Erythroblast (primary cell): ENCODE data around the gene EXOSC5.

ENCODE experiments used
- GATA1 ChIP-seq: IDR thresholded peaks from 2 replicates; pipeline ENCODE4 v1.6.1; 2011; ENCODE audit warnings: low read depth, mild to moderate bottlenecking, control low read depth, low read length, moderate library complexity
- POLR2A ChIP-seq: IDR thresholded peaks from 2 replicates; pipeline ENCODE4 v1.6.1; 2011; ENCODE audit warnings: mild to moderate bottlenecking, low read length

GRCh38 chr19:41422456-41422855, 25.3 kb upstream of the EXOSC5 start:
- TF ChIP-seq POLR2A (no peak), GATA1 (no peak)
